ENCODE measurements around the gene GREB1.
A peak's percentile ranks its signal among the peaks of the same experiment; 100 is the strongest.

Gene GREB1

GRCh38 chr2:11677136-11678055 is 143.6 kb downstream of the GREB1 start:
- no peak for FAIRE-seq
- no peak for DNase-seq (ENCODE audit: insufficient read length, low spot score)

GRCh38 chr2:11678306-11678960 is 144.6 kb downstream of the GREB1 start:
- FAIRE-seq: no peak
- no peak for DNase-seq (ENCODE audit: insufficient read length, low spot score)

- FAIRE-seq (no peak), DNase-seq (ENCODE audit: insufficient read length, low spot score) (no peak)
Observed at GRCh38 chr2:11679016-11679415, 145.2 kb downstream of the GREB1 start.

- DNase-seq (ENCODE audit: insufficient read length, low spot score): no peak
- no peak for FAIRE-seq
Observed at GRCh38 chr2:11679486-11680181, 145.8 kb downstream of the GREB1 start.

GRCh38 chr2:11680182-11680900 is 146.5 kb downstream of the GREB1 start:
- FAIRE-seq (no peak), DNase-seq (ENCODE audit: insufficient read length, low spot score) (no peak)

- FAIRE-seq: no peak
- DNase-seq (ENCODE audit: insufficient read length, low spot score): no peak
Observed at GRCh38 chr2:11680901-11681721, 147.3 kb downstream of the GREB1 start.

GRCh38 chr2:11681722-11682589 is 148.1 kb downstream of the GREB1 start:
- FAIRE-seq: no peak
- DNase-seq (ENCODE audit: insufficient read length, low spot score): peak; percentile 79

GRCh38 chr2:11682590-11682915 is 148.7 kb downstream of the GREB1 start:
- DNase-seq (ENCODE audit: insufficient read length, low spot score) (no peak), FAIRE-seq (no peak)

GRCh38 chr2:11683476-11683875 is 149.6 kb downstream of the GREB1 start:
- DNase-seq (ENCODE audit: insufficient read length, low spot score) (no peak), FAIRE-seq (no peak)

GRCh38 chr2:11683966-11684365 is 150.1 kb downstream of the GREB1 start:
- no peak for FAIRE-seq
- no peak for DNase-seq (ENCODE audit: insufficient read length, low spot score)

- no peak for FAIRE-seq
Observed at GRCh38 chr2:11684894-11685460, 151.1 kb downstream of the GREB1 start.

GRCh38 chr2:11685906-11686470 is 152.1 kb downstream of the GREB1 start:
- FAIRE-seq: no peak
- DNase-seq (ENCODE audit: insufficient read length, low spot score): no peak

More at GRCh38 chr2:11684894-11685460, 151.1 kb downstream of the GREB1 start:
- no peak for DNase-seq (ENCODE audit: insufficient read length, low spot score)

- no peak for DNase-seq (ENCODE audit: insufficient read length, low spot score)
- FAIRE-seq: no peak
Observed at GRCh38 chr2:11687736-11688135, 153.9 kb downstream of the GREB1 start.

GRCh38 chr2:11688222-11689069 is 154.6 kb downstream of the GREB1 start:
- FAIRE-seq: no peak
- DNase-seq (ENCODE audit: insufficient read length, low spot score): peak; percentile 50

- DNase-seq (ENCODE audit: insufficient read length, low spot score) (no peak), FAIRE-seq (no peak)
Observed at GRCh38 chr2:11691076-11691660, 157.3 kb downstream of the GREB1 start.

Data from GM19239 (cell line).